ENCODE results near the gene DTWD1. TPM values are rescaled to one million over a fixed set of nuclear protein-coding genes. Genes with fewer than 3 reads are reported as not detected.

Gene DTWD1
- total and polyA plus RNA-seq, 10 of the 15 experiments (the other 5 are each of a cell fraction or from before 2014, with no cell fraction given): 13.9 to 32.0 (median 19.3) TPM

DNA sequence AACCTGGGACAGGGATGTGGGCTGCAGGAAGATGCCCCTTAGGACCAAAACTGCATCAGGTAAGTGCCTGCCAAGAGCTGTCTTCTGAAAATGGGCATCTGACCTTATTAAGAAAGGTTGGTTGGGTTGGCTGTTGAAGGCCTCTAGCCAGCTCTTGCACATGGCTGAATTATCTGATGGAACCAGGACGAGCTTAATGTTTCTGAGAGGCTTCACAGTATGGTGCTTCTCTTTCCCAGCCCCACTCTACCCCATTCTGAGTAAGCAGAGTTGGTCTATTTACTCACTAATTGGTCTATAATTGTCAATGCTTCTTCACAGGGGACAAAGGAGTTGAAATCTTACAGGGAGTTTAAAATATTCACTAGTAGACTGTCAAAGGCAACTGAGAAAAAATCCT lies 48.4 kb downstream of the DTWD1 start:
- ChIA-PET POLR2A (no interaction called here), SMC1A (ENCODE audit: uncharacterized antibody, unreplicated experiment) (no interaction called here), CTCF (no interaction called here), RAD21 (ENCODE audit: unreplicated experiment) (no interaction called here)
- no peak for FAIRE-seq
- no peak for DNase-seq (ENCODE audit: low read depth, low spot score)
- 5% methylated on average over 1 of the region's 1 CpG for WGBS (ENCODE audit: insufficient coverage, insufficient replicate concordance, low lambda C conversion rate, missing lambda C conversion rate)
- Histone ChIP-seq H3K9me3 (replicated peaks; ENCODE audit: control insufficient read depth, insufficient read depth, low read length) (no peaks in the 10 kb centered on the region), H3K27me3 (replicated peaks in 1 of 2; ENCODE audit: control insufficient read depth in 2 of 2, insufficient read depth in 2 of 2, low read length in 1 of 2) (no peaks in the 10 kb centered on the region), H3K4me2 (ENCODE audit: control insufficient read depth, insufficient read depth) (no peak overlapping the region), H3K36me3 (ENCODE audit: control insufficient read depth in 2 of 2, insufficient read depth in 2 of 2, low read length in 1 of 2) (no peaks in the 10 kb centered on the region), H2AFZ (ENCODE audit: control insufficient read depth, low read depth, low read length) (no peak overlapping the region), H3K27ac (ENCODE audit: control insufficient read depth, insufficient read depth) (no peak overlapping the region), H3K79me2 (ENCODE audit: control insufficient read depth, insufficient read depth, low read length) (no peaks in the 10 kb centered on the region), H3K4me1 (ENCODE audit: control insufficient read depth, insufficient read depth, low read length) (no peaks in the 10 kb centered on the region), H3K9ac (ENCODE audit: control insufficient read depth, insufficient read depth, low read length) (no peak overlapping the region), H4K20me1 (ENCODE audit: control insufficient read depth, insufficient read depth) (no peaks in the 10 kb centered on the region), H3K4me3 (no peak overlapping the region)
- TF ChIP-seq PBX3 (IDR thresholded peaks at IDR 0.05; ENCODE audit: insufficient replicate concordance, low read depth, low read length) (no peak), ELK1 (IDR thresholded peaks at IDR 0.05; ENCODE audit: low read depth, low read length) (no peak), SIN3A (IDR thresholded peaks at IDR 0.05; ENCODE audit: low read depth, low read length) (no peak), BMI1 (IDR thresholded peaks at IDR 0.05; ENCODE audit: borderline replicate concordance) (no peak), RCOR1 (conservative IDR thresholded peaks at IDR 0.05; ENCODE audit: low read depth, low read length) (no peak), TCF7 (IDR thresholded peaks at IDR 0.05; ENCODE audit: borderline replicate concordance) (no peak), ESRRA (IDR thresholded peaks at IDR 0.05; ENCODE audit: low read length) (no peak), ZNF24 (IDR thresholded peaks at IDR 0.05) (no peak), CHD1 (IDR thresholded peaks at IDR 0.05; ENCODE audit: low read depth, low read length) (no peak), IRF4 (IDR thresholded peaks at IDR 0.05; ENCODE audit: low read depth, low read length) (no peak), TARDBP (IDR thresholded peaks at IDR 0.05; ENCODE audit: borderline replicate concordance) (no peak), KDM1A (IDR thresholded peaks at IDR 0.05; ENCODE audit: borderline replicate concordance) (no peak), SMARCA5 (IDR thresholded peaks at IDR 0.05) (no peak), STAT1 (conservative IDR thresholded peaks at IDR 0.05) (no peak), SMAD1 (IDR thresholded peaks at IDR 0.05; ENCODE audit: low read depth, partially characterized antibody) (no peak), SREBF1 (IDR thresholded peaks at IDR 0.05; ENCODE audit: low read length) (no peak)
- TF ChIP-seq, protein P1, sequence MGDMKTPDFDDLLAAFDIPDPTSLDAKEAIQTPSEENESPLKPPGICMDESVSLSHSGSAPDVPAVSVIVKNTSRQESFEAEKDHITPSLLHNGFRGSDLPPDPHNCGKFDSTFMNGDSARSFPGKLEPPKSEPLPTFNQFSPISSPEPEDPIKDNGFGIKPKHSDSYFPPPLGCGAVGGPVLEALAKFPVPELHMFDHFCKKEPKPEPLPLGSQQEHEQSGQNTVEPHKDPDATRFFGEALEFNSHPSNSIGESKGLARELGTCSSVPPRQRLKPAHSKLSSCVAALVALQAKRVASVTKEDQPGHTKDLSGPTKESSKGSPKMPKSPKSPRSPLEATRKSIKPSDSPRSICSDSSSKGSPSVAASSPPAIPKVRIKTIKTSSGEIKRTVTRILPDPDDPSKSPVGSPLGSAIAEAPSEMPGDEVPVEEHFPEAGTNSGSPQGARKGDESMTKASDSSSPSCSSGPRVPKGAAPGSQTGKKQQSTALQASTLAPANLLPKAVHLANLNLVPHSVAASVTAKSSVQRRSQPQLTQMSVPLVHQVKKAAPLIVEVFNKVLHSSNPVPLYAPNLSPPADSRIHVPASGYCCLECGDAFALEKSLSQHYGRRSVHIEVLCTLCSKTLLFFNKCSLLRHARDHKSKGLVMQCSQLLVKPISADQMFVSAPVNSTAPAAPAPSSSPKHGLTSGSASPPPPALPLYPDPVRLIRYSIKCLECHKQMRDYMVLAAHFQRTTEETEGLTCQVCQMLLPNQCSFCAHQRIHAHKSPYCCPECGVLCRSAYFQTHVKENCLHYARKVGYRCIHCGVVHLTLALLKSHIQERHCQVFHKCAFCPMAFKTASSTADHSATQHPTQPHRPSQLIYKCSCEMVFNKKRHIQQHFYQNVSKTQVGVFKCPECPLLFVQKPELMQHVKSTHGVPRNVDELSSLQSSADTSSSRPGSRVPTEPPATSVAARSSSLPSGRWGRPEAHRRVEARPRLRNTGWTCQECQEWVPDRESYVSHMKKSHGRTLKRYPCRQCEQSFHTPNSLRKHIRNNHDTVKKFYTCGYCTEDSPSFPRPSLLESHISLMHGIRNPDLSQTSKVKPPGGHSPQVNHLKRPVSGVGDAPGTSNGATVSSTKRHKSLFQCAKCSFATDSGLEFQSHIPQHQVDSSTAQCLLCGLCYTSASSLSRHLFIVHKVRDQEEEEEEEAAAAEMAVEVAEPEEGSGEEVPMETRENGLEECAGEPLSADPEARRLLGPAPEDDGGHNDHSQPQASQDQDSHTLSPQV (IDR thresholded peaks at IDR 0.05): no peak
- intact Hi-C loops (cut with micrococcal nuclease; ENCODE audit: unreplicated experiment) (no loop called here), in situ Hi-C loops (cut with MboI) (no loop called here)
- ATAC-seq: no peak
- BruUV-seq (replicated peaks): no TSS peak

Data from GM12878 (cell line).